Tibial nerve (tissue), 3 donors: ENCODE measurements around the gene POLR3H.

Source experiments
- POLR2A ChIP-seq, 2 donors: fragments of 450-650 bp; IDR thresholded peaks; one replicate each; pipeline ENCODE4 v1.6.1; 2017; ENCODE audit warnings: antibody characterized with exemption in 2 of 2, mild to moderate bottlenecking in 2 of 2, moderate library complexity in 2 of 2
- TF ChIP-seq, protein P1 (sequence below), 5 experiments: fragments of 200-600 bp in 3 of 5; fragments of 450-650 bp in 2 of 5; sonication (generic) in 3 of 5; IDR thresholded peaks; one replicate each; pipeline ENCODE4 v1.5.1; 2016 to 2019; ENCODE audit warnings: antibody characterized with exemption in 5 of 5, mild to moderate bottlenecking in 3 of 5, moderate library complexity in 2 of 5

DNA sequence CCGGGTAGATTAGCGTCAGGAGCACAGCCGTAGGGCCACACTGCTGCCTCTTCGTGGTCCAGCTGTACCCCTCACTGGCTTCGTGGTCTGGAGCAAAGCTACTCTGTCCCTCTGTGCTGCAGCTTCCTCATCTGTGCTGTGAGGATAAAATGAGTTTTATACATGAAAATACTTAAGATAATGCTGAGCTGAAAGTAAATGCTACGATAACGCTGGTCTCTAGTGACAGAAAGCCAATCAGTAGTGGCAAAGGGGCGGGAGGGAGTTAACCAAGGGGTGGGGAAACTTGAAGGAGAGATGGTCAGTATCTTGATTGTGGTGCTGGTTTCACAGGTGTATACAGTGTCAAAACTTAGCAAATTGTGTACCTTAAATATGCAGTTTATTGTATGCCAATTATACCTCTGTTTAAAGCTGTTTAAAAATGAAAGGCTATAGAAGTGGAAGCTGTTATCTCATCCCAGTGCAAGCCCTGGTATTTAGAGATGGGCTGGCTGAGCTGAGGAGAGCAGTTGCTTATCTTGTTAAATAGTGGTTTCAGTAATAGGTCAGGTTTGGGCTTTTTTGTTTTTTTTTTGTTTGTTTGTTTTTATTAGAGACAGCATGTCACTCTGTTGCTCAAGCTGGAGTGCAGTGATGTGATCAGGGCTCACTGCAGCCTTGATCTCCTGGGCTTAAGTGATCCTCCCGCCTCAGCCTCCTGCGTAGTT is 38.6 kb downstream of the POLR3H start:
- TF ChIP-seq, protein P1, sequence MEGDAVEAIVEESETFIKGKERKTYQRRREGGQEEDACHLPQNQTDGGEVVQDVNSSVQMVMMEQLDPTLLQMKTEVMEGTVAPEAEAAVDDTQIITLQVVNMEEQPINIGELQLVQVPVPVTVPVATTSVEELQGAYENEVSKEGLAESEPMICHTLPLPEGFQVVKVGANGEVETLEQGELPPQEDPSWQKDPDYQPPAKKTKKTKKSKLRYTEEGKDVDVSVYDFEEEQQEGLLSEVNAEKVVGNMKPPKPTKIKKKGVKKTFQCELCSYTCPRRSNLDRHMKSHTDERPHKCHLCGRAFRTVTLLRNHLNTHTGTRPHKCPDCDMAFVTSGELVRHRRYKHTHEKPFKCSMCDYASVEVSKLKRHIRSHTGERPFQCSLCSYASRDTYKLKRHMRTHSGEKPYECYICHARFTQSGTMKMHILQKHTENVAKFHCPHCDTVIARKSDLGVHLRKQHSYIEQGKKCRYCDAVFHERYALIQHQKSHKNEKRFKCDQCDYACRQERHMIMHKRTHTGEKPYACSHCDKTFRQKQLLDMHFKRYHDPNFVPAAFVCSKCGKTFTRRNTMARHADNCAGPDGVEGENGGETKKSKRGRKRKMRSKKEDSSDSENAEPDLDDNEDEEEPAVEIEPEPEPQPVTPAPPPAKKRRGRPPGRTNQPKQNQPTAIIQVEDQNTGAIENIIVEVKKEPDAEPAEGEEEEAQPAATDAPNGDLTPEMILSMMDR (IDR thresholded peaks at IDR 0.05): no peak
- TF ChIP-seq POLR2A (IDR thresholded peaks at IDR 0.05): no peak
